K562 (cell line): ENCODE results near the gene TUBB4B. TPM values are rescaled to one million over a fixed set of nuclear protein-coding genes. Genes with fewer than 3 reads are reported as not detected.
A peak's percentile ranks its signal among the peaks of the same experiment; 100 is the strongest.

ENCODE experiments used
- ATAC-seq: fragments of 200-7000 bp; cut with Tn5 transposase; 3 replicates; pipeline ENCODE4 v1.9.1; 2020; ENCODE audit warnings: moderate library complexity
- BruUV-seq: library from RNA; stranded (reverse); fragments of 400-500 nt; replicated peaks from 2 replicates; lab custom pipeline; 2021; lab: Mats Ljungman, UMichigan
- CTCF ChIA-PET: fragments of 300-600 bp; formaldehyde crosslinking; extraction: SDS; loops from one replicate; lab custom pipeline; 2021; ENCODE audit warnings: low intra/inter-chr PET ratio; lab: Yijun Ruan, JAX
- POLR2A ChIA-PET: fragments of 300-600, 350-650 bp; sonication (Branson Sonifier 250); formaldehyde crosslinking; extraction: SDS; loops from one replicate; lab custom pipeline; 2021; ENCODE audit warnings: antibody characterized with exemption, inconsistent platforms; lab: Yijun Ruan, JAX
- DNase-seq, 4 experiments: peaks; one replicate each; pipeline versions ENCODE4 v3.0.0 to v3.0.0-alpha.2; 2011 to 2018; ENCODE audit warnings: low spot score in 3 of 4, mixed read lengths in 3 of 4; ENCODE audit errors: extremely low read depth in 1 of 4
- FAIRE-seq: peaks from 2 replicates; lab custom pipeline; 2011; peaks lifted over from hg19 to GRCh38; lab: Jason Lieb, UNC
- H2AFZ ChIP-seq: 2 replicates; pipeline ENCODE4 v1.6.0; 2011; ENCODE audit warnings: low read depth, low read length, control low read depth, inconsistent platforms
- H3K27ac ChIP-seq: fragments of 200-600 bp; 3 replicates; pipeline ENCODE4 v1.8.0; 2011; ENCODE audit warnings: low read depth, mild to moderate bottlenecking, control low read depth, inconsistent platforms, low read length, moderate library complexity, mixed read lengths; ENCODE audit errors: extremely low read depth
- H3K27me3 ChIP-seq, 2 experiments: fragments of 300-600 bp in 1 of 2; 2 replicates in 1 of 2; 3 replicates in 1 of 2; pipeline versions ENCODE4 v1.6.0 to v1.8.0; 2011; ENCODE audit warnings: inconsistent platforms in 2 of 2, low read length in 2 of 2, mild to moderate bottlenecking in 1 of 2, mixed read lengths in 1 of 2, moderate library complexity in 1 of 2; ENCODE audit not compliant: control insufficient read depth in 2 of 2, insufficient read depth in 2 of 2
- H3K36me3 ChIP-seq: fragments of 300-600 bp; 3 replicates; pipeline ENCODE4 v1.8.0; 2011; ENCODE audit warnings: mild to moderate bottlenecking, low read length, inconsistent platforms; ENCODE audit not compliant: control insufficient read depth, insufficient read depth
- H3K4me1 ChIP-seq, 2 experiments: fragments of 200-600 bp in 1 of 2; replicated peaks in 1 of 2; 2 replicates in 1 of 2; 3 replicates in 1 of 2; pipeline versions ENCODE4 v1.5.1 to v1.8.0; 2011; ENCODE audit warnings: inconsistent platforms in 2 of 2, low read length in 2 of 2, mild to moderate bottlenecking in 1 of 2, mixed read lengths in 1 of 2, moderate library complexity in 1 of 2; ENCODE audit not compliant: control insufficient read depth in 2 of 2, insufficient read depth in 2 of 2
- H3K4me2 ChIP-seq: 2 replicates; pipeline ENCODE4 v1.6.1; 2011; ENCODE audit warnings: low read length, control low read depth, inconsistent platforms, mixed read lengths; ENCODE audit not compliant: insufficient read depth
- H3K4me3 ChIP-seq: fragments of 200-600 bp; sonication (generic), shearing (Covaris generic); 2 replicates; pipeline ENCODE4 v1.5.1; 2016; ENCODE audit warnings: control low read depth, inconsistent platforms
- H3K79me2 ChIP-seq: fragments of 200-600 bp; 3 replicates; pipeline ENCODE4 v1.8.0; 2011; ENCODE audit warnings: low read length, inconsistent platforms; ENCODE audit not compliant: control insufficient read depth, insufficient read depth
- H3K9ac ChIP-seq, 2 experiments: 2 replicates each; pipeline versions ENCODE4 v1.6.0 to v1.6.1; 2011; ENCODE audit warnings: low read depth in 2 of 2, low read length in 2 of 2, control low read depth in 1 of 2, inconsistent platforms in 1 of 2, mild to moderate bottlenecking in 1 of 2, mixed read lengths in 1 of 2; ENCODE audit not compliant: insufficient read depth in 1 of 2
- H3K9me1 ChIP-seq: one replicate; pipeline ENCODE4 v1.6.0; 2011; ENCODE audit warnings: inconsistent platforms, mild to moderate bottlenecking, low read length, moderate library complexity; ENCODE audit not compliant: control insufficient read depth, insufficient read depth
- H3K9me3 ChIP-seq: replicated peaks from 2 replicates; pipeline ENCODE4 v1.5.1; 2011; ENCODE audit warnings: low read depth, low read length, inconsistent platforms; ENCODE audit not compliant: control insufficient read depth, insufficient read depth
- H4K20me1 ChIP-seq: replicated peaks from 2 replicates; pipeline ENCODE4 v1.6.1; 2011; ENCODE audit warnings: low read length, inconsistent platforms, mixed read lengths; ENCODE audit not compliant: control insufficient read depth, insufficient read depth
- BCOR ChIP-seq: fragments of 450-650 bp; IDR thresholded peaks from 2 replicates; pipeline ENCODE4 v1.6.1; 2016
- CREB1 ChIP-seq, 2 experiments: sonication (generic) in 1 of 2; formaldehyde crosslinking in 1 of 2; IDR thresholded peaks; 2 replicates each; pipeline versions ENCODE4 v1.6.1 to v1.8.0; 2012 to 2022; ENCODE audit warnings: inconsistent platforms in 1 of 2, mild to moderate bottlenecking in 1 of 2, missing genetic modification reagents in 1 of 2, moderate library complexity in 1 of 2
- CXXC5 ChIP-seq: fragments of 250-450 bp; sonication (Bioruptor Pico); IDR thresholded peaks from 2 replicates; pipeline ENCODE4 v1.8.0; 2022; ENCODE audit warnings: inconsistent platforms, mild to moderate bottlenecking, moderate library complexity
- HDAC2 ChIP-seq: fragments of 450-650 bp; IDR thresholded peaks from 2 replicates; pipeline ENCODE4 v1.6.1; 2016; ENCODE audit warnings: mild to moderate bottlenecking
- L3MBTL2 ChIP-seq: fragments of 450-650 bp; IDR thresholded peaks from 2 replicates; pipeline ENCODE4 v1.6.1; 2016; ENCODE audit warnings: mild to moderate bottlenecking, moderate library complexity
- MECOM ChIP-seq: fragments of 250-450 bp; sonication (Bioruptor Pico); IDR thresholded peaks from 2 replicates; pipeline ENCODE4 v1.8.0; 2022; ENCODE audit warnings: inconsistent platforms
- NCOA2 ChIP-seq, 2 experiments: fragments of 450-650 bp; IDR thresholded peaks; 2 replicates each; pipeline ENCODE4 v1.6.1; 2018; ENCODE audit warnings: mild to moderate bottlenecking in 2 of 2, moderate library complexity in 1 of 2; ENCODE audit not compliant: partially characterized antibody in 2 of 2
- SMARCA5 ChIP-seq: fragments of 450-650 bp; IDR thresholded peaks from 2 replicates; pipeline ENCODE4 v1.6.1; 2016
- SUPT5H ChIP-seq: fragments of 450-650 bp; IDR thresholded peaks from 2 replicates; pipeline ENCODE4 v1.6.1; 2016
- TCFL5 ChIP-seq: fragments of 250-450 bp; sonication (Bioruptor Pico); conservative IDR thresholded peaks from 2 replicates; pipeline ENCODE4 v1.6.1; 2021; ENCODE audit warnings: mild to moderate bottlenecking, moderate library complexity, matching md5 sums
- XRCC5 ChIP-seq: fragments of 200-400 bp; formaldehyde crosslinking; IDR thresholded peaks from 2 replicates; pipeline ENCODE4 v1.6.1; 2017; ENCODE audit warnings: low read depth, mild to moderate bottlenecking, low read length
- ZFP30 ChIP-seq: fragments of 250-450 bp; sonication (Bioruptor Pico); IDR thresholded peaks from 2 replicates; pipeline ENCODE4 v1.8.0; 2022; ENCODE audit warnings: moderate library complexity, mild to moderate bottlenecking, inconsistent platforms, borderline replicate concordance
- ZNF232 ChIP-seq: sonication (generic); formaldehyde crosslinking; IDR thresholded peaks from 2 replicates; pipeline ENCODE4 v1.8.0; 2022; ENCODE audit warnings: mild to moderate bottlenecking, missing genetic modification reagents
- ZNF436 ChIP-seq: fragments of 250-450, 450-650 bp; sonication (Bioruptor Pico); formaldehyde crosslinking; IDR thresholded peaks from 2 replicates; pipeline ENCODE4 v1.7.0; 2020; ENCODE audit warnings: mild to moderate bottlenecking
- ZNF561 ChIP-seq: fragments of 450-650 bp; formaldehyde crosslinking; conservative IDR thresholded peaks from 2 replicates; pipeline ENCODE4 v1.4.0; 2020; ENCODE audit warnings: mild to moderate bottlenecking, moderate library complexity
- ZNF766 ChIP-seq: fragments of 200-800 bp; sonication (Bioruptor generic); conservative IDR thresholded peaks from 2 replicates; pipeline ENCODE4 v1.6.1; 2016; ENCODE audit warnings: missing genetic modification characterization, missing compliant biosample characterization
- WGBS: fragments of 100-300 bp; shearing (Covaris generic); methylation state at CpG from one replicate; pipeline ENCODE4 v1.1.6; 2016; ENCODE audit warnings: low coverage, mixed read lengths; ENCODE audit not compliant: insufficient coverage; ENCODE audit errors: missing lambda C conversion rate; 5-methylcytosine and 5-hydroxymethylcytosine counted together
- in situ Hi-C: fragments of 300-500 bp; cut with MboI; formaldehyde crosslinking; loops from 4 replicates; pipeline ENCODE4 v1.15.0; 2018; ENCODE audit warnings: inconsistent platforms, mixed read lengths
- intact Hi-C: fragments of 100-400 bp; cut with micrococcal nuclease; formaldehyde crosslinking; loops from 2 replicates; pipeline ENCODE4 v1.14.2; 2022
- polyA plus RNA-seq, 8 experiments: library from polyadenylated mRNA; depleted of rRNA in 4 of 8; stranded (reverse) in 5 of 8; unstranded in 3 of 8; fragments of >200 nt; fragmentation: Nextera tagmentation in 2 of 8; fragmentation: Illumina TruSeq in 1 of 8; extraction: Ambion mirVana in 2 of 8; extraction: Trizol in 1 of 8; gene quantifications; 2 replicates each; pipeline versions ENCODE4 v1.2.1 to v1.2.3, GENCODE V29; 2011 to 2014; ENCODE audit warnings: inconsistent platforms in 1 of 8, missing spikeins in 1 of 8
- total RNA-seq, 7 experiments: library from RNA; depleted of rRNA in 6 of 7; stranded (reverse); fragments of >200 nt in 6 of 7; fragmentation: Illumina TruSeq in 2 of 7; extraction: Trizol in 2 of 7; gene quantifications; 2 replicates each; pipeline versions ENCODE4 v1.2.1 to v1.2.3, GENCODE V29; 2011 to 2021; ENCODE audit warnings: low replicate concordance in 1 of 7
- TF ChIP-seq, protein P1 (sequence below): fragments of 250-450 bp; sonication (Bioruptor Pico); IDR thresholded peaks from 2 replicates; pipeline ENCODE4 v1.6.1; 2021; ENCODE audit warnings: mild to moderate bottlenecking
- TF ChIP-seq, protein P2 (sequence below): fragments of 450-650 bp; IDR thresholded peaks from 2 replicates; pipeline ENCODE4 v1.6.1; 2017; ENCODE audit warnings: antibody characterized with exemption
- TF ChIP-seq, protein P3 (sequence below), 2 experiments: IDR thresholded peaks; 2 replicates each; pipeline ENCODE4 v1.6.1; 2011; ENCODE audit warnings: borderline replicate concordance in 1 of 2, control low read depth in 1 of 2, low read depth in 1 of 2, low read length in 1 of 2, mild to moderate bottlenecking in 1 of 2, mixed read lengths in 1 of 2, moderate library complexity in 1 of 2; ENCODE audit not compliant: insufficient read depth in 1 of 2, insufficient read length in 1 of 2, poor library complexity in 1 of 2, severe bottlenecking in 1 of 2; ENCODE audit errors: extremely low read depth in 1 of 2

The TUBB4B gene
- total and polyA plus RNA-seq, 9 of the 15 experiments (the other 6 are each of a cell fraction or from before 2014, with no cell fraction given): 24.1 to 443 (median 268) TPM

DNA sequence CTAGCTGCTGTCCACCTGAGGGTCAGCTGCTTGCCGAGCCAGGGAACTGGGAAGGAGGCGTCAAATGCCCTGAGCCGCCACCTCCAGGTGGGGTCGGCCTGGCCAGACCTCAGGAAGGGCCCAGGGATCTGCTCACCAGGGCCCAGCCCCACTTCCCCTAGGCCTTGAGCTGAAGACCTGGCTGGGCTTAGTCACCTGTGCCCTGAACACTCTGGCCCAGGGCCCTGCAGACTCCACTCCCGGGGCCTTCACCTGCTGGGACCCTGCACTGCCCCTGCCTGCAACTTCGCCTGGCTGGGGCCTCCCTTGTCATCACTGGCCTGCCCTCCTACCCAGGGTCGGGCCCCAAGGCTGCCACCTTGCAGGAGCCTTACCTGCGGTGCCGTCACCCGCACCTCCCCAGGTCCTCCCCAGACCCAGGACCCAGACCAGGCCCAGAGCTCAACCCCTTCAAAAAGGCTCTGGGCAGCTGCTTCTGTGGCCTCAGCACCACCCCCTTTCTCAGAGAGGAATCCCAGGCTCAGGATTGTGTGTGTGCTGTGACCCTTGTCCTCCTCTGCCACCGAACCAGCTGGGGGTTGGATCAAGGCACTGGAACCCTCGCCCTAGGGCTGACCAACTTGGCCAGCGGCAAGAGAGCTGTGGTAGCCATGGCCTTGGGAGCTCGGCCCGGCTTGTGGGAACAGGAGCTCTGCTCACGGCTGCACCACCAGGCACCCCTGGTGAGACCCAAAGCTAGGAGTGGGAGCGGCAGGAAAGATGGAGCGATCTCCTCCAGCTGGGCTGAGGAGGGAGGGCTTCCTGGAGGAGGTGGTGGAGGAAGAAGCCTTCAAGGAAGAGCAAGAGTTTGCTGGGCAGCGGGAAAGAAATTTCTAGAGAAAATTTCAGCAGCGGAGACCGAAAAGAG is 12.9 kb downstream of the TUBB4B start:
- Histone ChIP-seq H3K9me3 (no peaks in the 10 kb centered on the region), H3K79me2 (peaks cover 35% of the 10 kb centered on the region), H2AFZ (peak overlapping the region; percentile 91), H4K20me1 (no peaks in the 10 kb centered on the region; the same call in 1 of the 2 replicates), H3K27ac (peak overlapping the region; percentile 84), H3K27me3 (no peaks in the 10 kb centered on the region), H3K36me3 (peaks cover 25% of the 10 kb centered on the region), H3K4me1 (peaks cover 13 to 68% of the 10 kb centered on the region in 2 experiments), H3K9me1 (no peaks in the 10 kb centered on the region), H3K4me3 (peak overlapping the region; percentile 100), H3K4me2 (peak overlapping the region; percentile 97), H3K9ac (peak overlapping the region; percentile 90 to 95)
- intact Hi-C loops (loop anchor here (2.0 kb wide), 2 partner anchors 13 to 23 kb away; partner anchors contain the start of genes TOR4A and TUBB4B), in situ Hi-C loops (no loop called here)
- no TSS peak for BruUV-seq
- CTCF ChIA-PET: no interaction called here
- 33% methylated on average over 18 of the region's 21 CpGs for WGBS
- POLR2A ChIA-PET: interaction anchor here (0.6 to 8.3 kb wide), 11 partner anchors 11 to 394 kb away, joined by 3 to 221 read pairs (median 3); partner anchors contain the start of gene TUBB4B
- ATAC-seq (peak; percentile 30), FAIRE-seq (peak; percentile 29), DNase-seq (peak in 2 of 4 experiments; percentile 30 to 44)
- TF ChIP-seq ZNF561 (CRISPR knock-in tag) (no peak), XRCC5 (no peak), TCFL5 (no peak), L3MBTL2 (peak; percentile 52; the same call in 1 of the 2 replicates), HDAC2 (peak; percentile 14; the same call in 1 of the 2 replicates), ZNF436 (CRISPR knock-in tag) (peak; percentile 95), MECOM (CRISPR knock-in tag) (no peak), CREB1 (IDR thresholded peaks at IDR 0.05) (no peak), CREB1 (CRISPR knock-in tag; IDR thresholded peaks at IDR 0.05) (0 out of 2 replicates have a peak, but pooled peaks have one; percentile 17), ZNF766 (no peak), NCOA2 (IDR thresholded peaks at IDR 0.05; ENCODE audit: partially characterized antibody in 2 of 2) (no peak), SMARCA5 (peak; percentile 79; the same call in 1 of the 2 replicates), ZFP30 (CRISPR knock-in tag) (no peak), BCOR (peak; percentile 93), SUPT5H (no peak), ZNF232 (CRISPR knock-in tag) (no peak), CXXC5 (CRISPR knock-in tag) (no peak)
- TF ChIP-seq, protein P1, sequence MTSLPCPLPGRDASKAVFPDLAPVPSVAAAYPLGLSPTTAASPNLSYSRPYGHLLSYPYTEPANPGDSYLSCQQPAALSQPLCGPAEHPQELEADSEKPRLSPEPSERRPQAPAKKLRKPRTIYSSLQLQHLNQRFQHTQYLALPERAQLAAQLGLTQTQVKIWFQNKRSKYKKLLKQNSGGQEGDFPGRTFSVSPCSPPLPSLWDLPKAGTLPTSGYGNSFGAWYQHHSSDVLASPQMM (CRISPR knock-in tag): no peak
- TF ChIP-seq, protein P2, sequence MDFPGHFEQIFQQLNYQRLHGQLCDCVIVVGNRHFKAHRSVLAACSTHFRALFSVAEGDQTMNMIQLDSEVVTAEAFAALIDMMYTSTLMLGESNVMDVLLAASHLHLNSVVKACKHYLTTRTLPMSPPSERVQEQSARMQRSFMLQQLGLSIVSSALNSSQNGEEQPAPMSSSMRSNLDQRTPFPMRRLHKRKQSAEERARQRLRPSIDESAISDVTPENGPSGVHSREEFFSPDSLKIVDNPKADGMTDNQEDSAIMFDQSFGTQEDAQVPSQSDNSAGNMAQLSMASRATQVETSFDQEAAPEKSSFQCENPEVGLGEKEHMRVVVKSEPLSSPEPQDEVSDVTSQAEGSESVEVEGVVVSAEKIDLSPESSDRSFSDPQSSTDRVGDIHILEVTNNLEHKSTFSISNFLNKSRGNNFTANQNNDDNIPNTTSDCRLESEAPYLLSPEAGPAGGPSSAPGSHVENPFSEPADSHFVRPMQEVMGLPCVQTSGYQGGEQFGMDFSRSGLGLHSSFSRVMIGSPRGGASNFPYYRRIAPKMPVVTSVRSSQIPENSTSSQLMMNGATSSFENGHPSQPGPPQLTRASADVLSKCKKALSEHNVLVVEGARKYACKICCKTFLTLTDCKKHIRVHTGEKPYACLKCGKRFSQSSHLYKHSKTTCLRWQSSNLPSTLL: no peak
- TF ChIP-seq, protein P3, sequence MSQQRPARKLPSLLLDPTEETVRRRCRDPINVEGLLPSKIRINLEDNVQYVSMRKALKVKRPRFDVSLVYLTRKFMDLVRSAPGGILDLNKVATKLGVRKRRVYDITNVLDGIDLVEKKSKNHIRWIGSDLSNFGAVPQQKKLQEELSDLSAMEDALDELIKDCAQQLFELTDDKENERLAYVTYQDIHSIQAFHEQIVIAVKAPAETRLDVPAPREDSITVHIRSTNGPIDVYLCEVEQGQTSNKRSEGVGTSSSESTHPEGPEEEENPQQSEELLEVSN (IDR thresholded peaks at IDR 0.05; ENCODE audit: borderline replicate concordance in 1 of 2, extremely low read depth in 1 of 2, insufficient read depth in 1 of 2, insufficient read length in 1 of 2, low read depth in 1 of 2, low read length in 1 of 2, poor library complexity in 1 of 2, severe bottlenecking in 1 of 2): peak in 1 of 2 experiments; percentile 32
